MM.1S (cell line): Measurements from ENCODE around the gene ITGA3.

ENCODE experiments used
- DNase-seq: peaks from one replicate; pipeline ENCODE4 v3.0.0-alpha.2; 2015
- H2AFZ ChIP-seq: fragments of 300-600 bp; sonication (generic); 2 replicates; pipeline ENCODE4 v1.6.0; 2016; ENCODE audit warnings: antibody characterized with exemption, low read length
- H3F3A ChIP-seq: fragments of 300-600 bp; sonication (generic); 2 replicates; pipeline ENCODE4 v1.6.1; 2016; ENCODE audit warnings: mild to moderate bottlenecking, antibody characterized with exemption, low read length, moderate library complexity, mixed read lengths; ENCODE audit not compliant: insufficient read depth
- H3K27ac ChIP-seq: fragments of 300-600 bp; sonication (generic); 2 replicates; pipeline ENCODE4 v1.5.1; 2016; ENCODE audit warnings: mild to moderate bottlenecking, low read length
- H3K27me3 ChIP-seq: fragments of 300-600 bp; sonication (generic); replicated peaks from 2 replicates; pipeline ENCODE4 v1.6.0; 2016; ENCODE audit warnings: low read length; ENCODE audit not compliant: insufficient read depth
- H3K36me3 ChIP-seq: fragments of 300-600 bp; sonication (generic); replicated peaks from 2 replicates; pipeline ENCODE4 v1.6.1; 2016; ENCODE audit warnings: mild to moderate bottlenecking, low read length, mixed read lengths; ENCODE audit not compliant: insufficient read depth
- H3K4me1 ChIP-seq: fragments of 300-600 bp; sonication (generic); 2 replicates; pipeline ENCODE4 v1.6.1; 2016; ENCODE audit warnings: low read length, mixed read lengths
- H3K4me2 ChIP-seq: fragments of 300-600 bp; sonication (generic); 2 replicates; pipeline ENCODE4 v1.6.0; 2016; ENCODE audit warnings: low read depth, low read length
- H3K4me3 ChIP-seq: fragments of 300-600 bp; sonication (generic); 2 replicates; pipeline ENCODE4 v1.5.1; 2016; ENCODE audit warnings: low read length, mixed read lengths
- H3K79me2 ChIP-seq: fragments of 300-600 bp; sonication (generic); 2 replicates; pipeline ENCODE4 v1.6.1; 2016; ENCODE audit warnings: mixed run types, low read length, mixed read lengths
- H3K9ac ChIP-seq: fragments of 300-600 bp; sonication (generic); 2 replicates; pipeline ENCODE4 v1.6.1; 2016; ENCODE audit warnings: low read length, mixed read lengths
- H3K9me2 ChIP-seq: fragments of 300-600 bp; sonication (generic); replicated peaks from 2 replicates; pipeline ENCODE4 v1.6.1; 2016; ENCODE audit warnings: mild to moderate bottlenecking, low read length, mixed read lengths; ENCODE audit not compliant: insufficient read depth
- H3K9me3 ChIP-seq: fragments of 300-600 bp; sonication (generic); replicated peaks from 2 replicates; pipeline ENCODE4 v1.6.1; 2016; ENCODE audit warnings: mild to moderate bottlenecking, low read length, mixed read lengths; ENCODE audit not compliant: insufficient read depth
- H4K20me1 ChIP-seq: fragments of 300-600 bp; sonication (generic); 2 replicates; pipeline ENCODE4 v1.6.1; 2016; ENCODE audit warnings: mild to moderate bottlenecking, low read length, moderate library complexity, mixed read lengths; ENCODE audit not compliant: insufficient read depth
- CTCF ChIP-seq: fragments of 300-600 bp; sonication (generic); IDR thresholded peaks from 2 replicates; pipeline ENCODE4 v1.5.1; 2016; ENCODE audit warnings: antibody characterized with exemption, low read length, mixed read lengths
- EZH2 ChIP-seq: fragments of 300-600 bp; sonication (generic); optimal IDR thresholded peaks from 2 replicates; pipeline ENCODE3; 2017; ENCODE audit warnings: low read depth, mild to moderate bottlenecking, antibody characterized with exemption, low read length, mixed read lengths
- EZH2phosphoT487 ChIP-seq: fragments of 300-600 bp; sonication (generic); IDR thresholded peaks from 2 replicates; pipeline ENCODE4 v1.6.1; 2018; ENCODE audit warnings: antibody characterized with exemption, low read length

Gene ITGA3

GRCh38 chr17:50048988-50049387 lies 6.9 kb upstream of the ITGA3 start:
- Histone ChIP-seq H3K4me3 (no peak overlapping the region), H3K9ac (no peak overlapping the region), H3K4me1 (peaks cover 13% of the 10 kb centered on the region), H3K79me2 (no peaks in the 10 kb centered on the region), H3K4me2 (no peak overlapping the region), H3F3A (no peaks in the 10 kb centered on the region), H3K9me2 (no peaks in the 10 kb centered on the region), H3K27me3 (0 out of 2 replicates have a peak, but pooled peaks cover 4% of the 10 kb centered on the region), H2AFZ (no peak overlapping the region), H3K27ac (no peak overlapping the region), H3K36me3 (no peaks in the 10 kb centered on the region), H4K20me1 (no peaks in the 10 kb centered on the region), H3K9me3 (no peaks in the 10 kb centered on the region)
- TF ChIP-seq CTCF (no peak), EZH2 (no peak), EZH2phosphoT487 (no peak)
- DNase-seq: no peak

- no peak overlapping the region for H2AFZ ChIP-seq
- no peak overlapping the region for H3K4me2 ChIP-seq
- peaks cover 13% of the 10 kb centered on the region for H3K4me1 ChIP-seq
- DNase-seq: no peak
- H4K20me1 ChIP-seq: no peaks in the 10 kb centered on the region
- H3K9me2 ChIP-seq: no peaks in the 10 kb centered on the region
- H3K9ac ChIP-seq: no peak overlapping the region
- no peaks in the 10 kb centered on the region for H3K79me2 ChIP-seq
- no peak for TF ChIP-seq EZH2phosphoT487
- TF ChIP-seq CTCF: no peak
- no peak for TF ChIP-seq EZH2
- H3K36me3 ChIP-seq: no peaks in the 10 kb centered on the region
- H3F3A ChIP-seq: peaks cover 2% of the 10 kb centered on the region; the same call in 1 of the 2 replicates
- no peak overlapping the region for H3K4me3 ChIP-seq
- 0 out of 2 replicates have a peak, but pooled peaks cover 4% of the 10 kb centered on the region for H3K27me3 ChIP-seq
- no peaks in the 10 kb centered on the region for H3K9me3 ChIP-seq
- H3K27ac ChIP-seq: no peak overlapping the region
These were observed 6.3 kb upstream of the ITGA3 start for GRCh38 chr17:50049636-50050035.

- no peak overlapping the region for H3K4me2 ChIP-seq
- peaks cover 11% of the 10 kb centered on the region for H3F3A ChIP-seq
- no peaks in the 10 kb centered on the region for H3K9me2 ChIP-seq
- no peaks in the 10 kb centered on the region for H3K79me2 ChIP-seq
- no peak overlapping the region for H3K4me3 ChIP-seq
- no peaks in the 10 kb centered on the region for H4K20me1 ChIP-seq
- H3K4me1 ChIP-seq: peaks cover 13% of the 10 kb centered on the region
- H3K9me3 ChIP-seq: no peaks in the 10 kb centered on the region
- 0 out of 2 replicates have a peak, but pooled peaks cover 4% of the 10 kb centered on the region for H3K27me3 ChIP-seq
- no peak for DNase-seq
- no peak overlapping the region for H3K27ac ChIP-seq
- TF ChIP-seq CTCF (no peak), EZH2phosphoT487 (no peak), EZH2 (no peak)
- H3K36me3 ChIP-seq: no peaks in the 10 kb centered on the region
- peak overlapping the region; percentile 69 for H2AFZ ChIP-seq
- no peak overlapping the region for H3K9ac ChIP-seq
These were observed 5.4 kb upstream of the ITGA3 start for GRCh38 chr17:50050431-50051032.
